Upper lobe of left lung (tissue), 6 donors: ENCODE results near the gene TTC22. TPM values are rescaled to one million over a fixed set of nuclear protein-coding genes. Genes with fewer than 3 reads are reported as not detected.

Experiments used
- ATAC-seq, 2 donors: fragments of 200-7000 bp; cut with Tn5 transposase; one replicate each; pipeline ENCODE4 v1.9.1; 2022; ENCODE audit warnings: mild to moderate bottlenecking in 2 of 2, moderate library complexity in 2 of 2; ENCODE audit not compliant: low FRiP score in 2 of 2
- DNase-seq, 2 donors: peaks; one replicate each; pipeline ENCODE4 v3.0.0-alpha.2; 2019 to 2020
- H3K27ac ChIP-seq, 4 donors: fragments of 200-600 bp; sonication (generic); one replicate each; pipeline ENCODE4 v1.5.1; 2016 to 2019
- H3K27me3 ChIP-seq, 4 donors: fragments of 200-600 bp; sonication (generic); one replicate each; pipeline ENCODE4 v1.5.1; 2017 to 2019
- H3K36me3 ChIP-seq, 4 donors: fragments of 200-600 bp; sonication (generic); one replicate each; pipeline ENCODE4 v1.5.1; 2016 to 2019
- H3K4me1 ChIP-seq, 4 donors: fragments of 200-600 bp; sonication (generic); one replicate each; pipeline ENCODE4 v1.5.1; 2018 to 2019
- H3K4me3 ChIP-seq, 4 donors: fragments of 200-600 bp; sonication (generic); one replicate each; pipeline ENCODE4 v1.5.1; 2017 to 2019; ENCODE audit warnings: mild to moderate bottlenecking in 2 of 4, moderate library complexity in 1 of 4
- H3K9me3 ChIP-seq, 4 donors: fragments of 200-600 bp; sonication (generic); one replicate each; pipeline ENCODE4 v1.5.1; 2018 to 2019
- EP300 ChIP-seq, 4 donors: sonication (generic); formaldehyde crosslinking; IDR thresholded peaks; one replicate each; pipeline ENCODE4 v1.5.1; 2017; ENCODE audit warnings: antibody characterized with exemption in 4 of 4, control low read depth in 2 of 4
- POLR2A ChIP-seq, 4 donors: fragments of 450-650 bp; IDR thresholded peaks; one replicate each; pipeline ENCODE4 v1.5.1; 2016 to 2017; ENCODE audit warnings: antibody characterized with exemption in 4 of 4, mild to moderate bottlenecking in 2 of 4
- POLR2AphosphoS5 ChIP-seq, 2 donors: sonication (generic); formaldehyde crosslinking; IDR thresholded peaks; one replicate each; pipeline ENCODE4 v1.5.1; 2017; ENCODE audit warnings: antibody characterized with exemption in 2 of 2
- WGBS, 2 donors: methylation state at CpG; one replicate each; pipeline ENCODE4 v1.1.5; 2017 to 2018; 5-methylcytosine and 5-hydroxymethylcytosine counted together
- total RNA-seq, 6 donors: library from RNA; depleted of rRNA in 4 of 6; stranded (reverse); fragments of >200 nt in 4 of 6; gene quantifications; one replicate each; pipeline versions ENCODE4 v1.1.0 to v1.2.1, GENCODE V29; 2016 to 2021
- TF ChIP-seq, protein P1 (sequence below), 6 experiments: fragments of 450-650 bp in 4 of 6; fragments of 200-600 bp in 2 of 6; sonication (generic) in 2 of 6; IDR thresholded peaks; one replicate each; pipeline ENCODE4 v1.5.1; 2016 to 2019; ENCODE audit warnings: antibody characterized with exemption in 6 of 6
- donor health status: DM: no; HTN: no; CAD: no; lungs with moderate emphysema.
- donor health status: DM: no; HTN: yes; CAD: no; lungs with severe emphysema.

Gene TTC22
- total RNA-seq, 6 donors from 2014 or later = 6.9 to 15.7 (median 12.1) TPM

DNA sequence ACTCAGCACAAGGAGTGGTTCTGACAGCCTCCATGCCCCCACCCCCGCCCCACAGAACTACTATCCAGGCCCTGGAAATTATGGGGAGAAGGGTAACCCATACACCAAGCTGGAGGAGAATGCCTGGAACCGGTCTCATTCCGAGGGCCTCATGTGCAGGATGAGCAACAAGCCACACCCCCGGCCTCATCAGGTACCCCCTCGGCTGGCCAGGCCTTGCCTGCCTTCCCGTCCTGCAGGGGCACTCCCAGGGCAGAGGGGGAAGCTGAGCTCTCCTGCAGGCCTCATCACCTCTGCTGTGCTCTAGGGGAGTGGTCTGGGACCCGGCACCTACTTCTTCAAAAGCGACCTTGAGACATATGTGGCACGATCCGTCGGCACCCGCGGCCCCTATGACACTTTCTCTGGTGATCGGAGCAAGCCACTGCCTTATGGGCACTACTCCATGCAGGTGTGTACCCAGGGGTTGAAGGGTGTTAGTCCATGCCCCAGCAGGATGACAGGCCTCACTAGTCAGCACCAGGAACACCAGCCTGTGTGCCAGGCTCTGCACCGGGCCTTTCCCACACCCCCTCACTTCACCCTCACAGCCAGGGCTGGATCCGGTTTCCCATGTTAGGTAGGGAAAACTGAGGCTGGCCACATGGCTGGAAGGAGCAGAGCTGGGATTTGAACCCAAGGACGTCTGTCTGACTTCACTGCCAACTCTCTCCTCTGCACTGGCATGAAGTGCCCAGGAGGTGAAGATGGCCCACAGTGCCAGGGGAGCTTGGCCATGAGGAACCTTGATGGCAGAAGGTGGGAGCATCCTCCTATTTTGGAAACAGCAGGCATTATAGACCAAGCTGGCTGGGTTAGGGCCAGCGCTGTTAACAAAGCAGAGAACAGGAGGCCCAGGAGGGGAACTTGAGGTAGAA, 10.9 kb upstream of the TTC22 start:
- no peak for DNase-seq
- 83 to 84% methylated on average over 8 to 18 of the region's 18 CpGs for WGBS, 2 donors

DNA sequence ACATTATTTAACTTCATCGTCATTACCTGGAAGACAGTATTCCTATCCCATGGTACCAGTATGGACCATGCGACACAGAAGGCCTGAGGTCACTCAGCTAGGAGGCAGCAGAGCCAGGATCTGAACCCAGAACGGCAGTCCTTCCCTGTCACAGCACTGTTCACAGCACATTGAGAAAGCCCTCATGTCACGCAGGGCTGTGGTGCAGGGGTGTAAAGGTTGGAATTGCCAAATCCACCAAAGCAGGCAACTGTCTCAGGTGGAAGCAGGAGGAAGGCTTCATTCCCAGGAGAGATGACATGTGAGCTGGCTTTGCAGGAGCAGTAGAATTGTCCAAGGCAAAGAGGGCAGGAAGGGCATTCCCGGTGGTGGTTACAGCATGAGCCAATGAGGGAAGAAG, 9.9 kb upstream of the TTC22 start:
- DNase-seq (no peak), ATAC-seq (no peak)
- H3K4me3 ChIP-seq = no peak overlapping the region
- no peaks in the 10 kb centered on the region for H3K4me1 ChIP-seq
- no peaks in the 10 kb centered on the region for H3K27me3 ChIP-seq
- no peaks in the 10 kb centered on the region for H3K36me3 ChIP-seq
- H3K27ac ChIP-seq = no peak overlapping the region
- TF ChIP-seq EP300 (IDR thresholded peaks at IDR 0.05) (no peak), POLR2AphosphoS5 (IDR thresholded peaks at IDR 0.05) (no peak)
- H3K9me3 ChIP-seq = no peaks in the 10 kb centered on the region
- WGBS, 2 donors = 83 to 90% methylated on average over 5 of the region's 5 CpGs

More for the DNA sequence above, 10.9 kb upstream of the TTC22 start:
- Histone ChIP-seq H3K36me3 (no peaks in the 10 kb centered on the region), H3K9me3 (no peaks in the 10 kb centered on the region), H3K27ac (no peak overlapping the region), H3K4me1 (no peaks in the 10 kb centered on the region), H3K4me3 (no peak overlapping the region), H3K27me3 (no peaks in the 10 kb centered on the region)
- TF ChIP-seq EP300 (IDR thresholded peaks at IDR 0.05) = no peak
- no peak for TF ChIP-seq POLR2A (IDR thresholded peaks at IDR 0.05)
- TF ChIP-seq, protein P1, sequence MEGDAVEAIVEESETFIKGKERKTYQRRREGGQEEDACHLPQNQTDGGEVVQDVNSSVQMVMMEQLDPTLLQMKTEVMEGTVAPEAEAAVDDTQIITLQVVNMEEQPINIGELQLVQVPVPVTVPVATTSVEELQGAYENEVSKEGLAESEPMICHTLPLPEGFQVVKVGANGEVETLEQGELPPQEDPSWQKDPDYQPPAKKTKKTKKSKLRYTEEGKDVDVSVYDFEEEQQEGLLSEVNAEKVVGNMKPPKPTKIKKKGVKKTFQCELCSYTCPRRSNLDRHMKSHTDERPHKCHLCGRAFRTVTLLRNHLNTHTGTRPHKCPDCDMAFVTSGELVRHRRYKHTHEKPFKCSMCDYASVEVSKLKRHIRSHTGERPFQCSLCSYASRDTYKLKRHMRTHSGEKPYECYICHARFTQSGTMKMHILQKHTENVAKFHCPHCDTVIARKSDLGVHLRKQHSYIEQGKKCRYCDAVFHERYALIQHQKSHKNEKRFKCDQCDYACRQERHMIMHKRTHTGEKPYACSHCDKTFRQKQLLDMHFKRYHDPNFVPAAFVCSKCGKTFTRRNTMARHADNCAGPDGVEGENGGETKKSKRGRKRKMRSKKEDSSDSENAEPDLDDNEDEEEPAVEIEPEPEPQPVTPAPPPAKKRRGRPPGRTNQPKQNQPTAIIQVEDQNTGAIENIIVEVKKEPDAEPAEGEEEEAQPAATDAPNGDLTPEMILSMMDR (IDR thresholded peaks at IDR 0.05) = no peak
- TF ChIP-seq POLR2AphosphoS5 (IDR thresholded peaks at IDR 0.05) = no peak
- ATAC-seq = no peak

DNA sequence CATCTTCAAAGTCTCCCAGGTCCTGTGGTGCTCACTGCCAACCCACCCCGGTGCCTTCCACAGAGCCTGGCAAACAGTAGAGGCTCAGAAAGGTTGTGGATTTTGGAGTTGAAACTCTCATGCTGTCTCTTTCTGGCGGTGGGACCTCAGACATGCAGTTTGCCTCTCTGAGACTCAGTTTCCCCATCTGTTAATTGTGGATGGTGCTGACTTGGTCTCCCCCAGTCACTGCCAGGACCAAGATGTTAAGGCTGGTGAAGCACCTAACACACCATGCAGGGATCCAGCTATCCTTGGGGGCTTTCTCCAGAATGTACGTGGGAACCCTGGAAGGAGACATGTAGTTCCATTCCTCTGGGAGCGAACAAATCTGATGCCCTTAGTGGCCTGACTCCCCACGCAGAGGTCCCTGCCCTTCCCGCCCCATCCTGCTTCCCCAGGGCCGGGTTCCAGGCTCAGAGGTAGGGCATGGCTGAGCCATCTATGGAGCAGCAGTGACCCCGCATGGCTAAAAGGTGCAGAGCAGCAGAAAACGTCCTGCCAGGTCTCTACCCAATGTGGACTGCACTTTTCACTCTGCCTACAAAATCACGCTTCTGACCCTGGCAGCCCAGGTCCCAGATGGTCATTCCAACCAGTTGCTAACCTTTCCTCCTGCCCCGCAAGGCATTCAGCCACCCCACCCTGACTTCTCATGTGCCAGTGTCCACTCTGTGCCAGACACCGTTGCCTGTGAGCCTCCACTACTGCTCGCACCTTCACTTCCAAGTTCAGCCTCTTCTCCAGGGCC, 9.2 kb upstream of the TTC22 start:
- 36 to 38% methylated on average over 11 to 12 of the region's 13 CpGs for WGBS, 2 donors
- no peaks in the 10 kb centered on the region for H3K27me3 ChIP-seq
- H3K27ac ChIP-seq = no peak overlapping the region
- DNase-seq (peak in 1 of 2 donors; percentile 59), ATAC-seq (peak; percentile 71 to 85)
- no peaks in the 10 kb centered on the region for H3K36me3 ChIP-seq
- no peak for TF ChIP-seq EP300 (IDR thresholded peaks at IDR 0.05)
- TF ChIP-seq, protein P1 (IDR thresholded peaks at IDR 0.05) = peak; percentile 68 to 88 (median 71)
- H3K4me1 ChIP-seq = no peaks in the 10 kb centered on the region
- H3K9me3 ChIP-seq = no peaks in the 10 kb centered on the region
- no peak overlapping the region for H3K4me3 ChIP-seq

DNA sequence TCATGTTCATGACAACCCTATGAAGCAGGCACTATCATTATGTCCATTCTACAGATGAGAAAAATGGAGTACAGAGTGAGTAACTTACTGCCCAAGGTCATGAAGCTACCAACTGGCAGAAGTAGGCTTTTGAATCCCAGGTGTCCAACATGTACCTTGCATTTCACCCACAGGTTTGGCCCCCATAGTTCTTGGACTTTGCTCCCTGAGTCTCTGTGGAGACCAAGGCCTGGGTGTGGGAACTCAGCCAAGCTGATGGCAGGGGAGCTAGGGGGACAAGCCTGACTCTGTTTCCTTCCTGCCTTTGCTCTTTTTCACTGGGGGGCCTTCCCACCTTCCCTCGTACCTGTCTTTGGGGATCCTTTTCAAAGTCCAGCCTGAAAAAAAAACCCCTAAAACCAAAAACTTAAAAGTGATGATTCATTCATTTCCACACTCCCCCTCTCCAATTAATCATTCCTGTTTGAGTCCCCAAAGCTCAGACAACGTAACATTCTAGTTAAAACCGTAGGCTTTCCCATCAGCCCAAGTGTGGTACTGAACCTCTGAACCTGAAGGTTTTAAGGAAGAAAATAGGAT, 8.5 kb upstream of the TTC22 start:
- DNase-seq = no peak

More for the DNA sequence above, 8.5 kb upstream of the TTC22 start:
- H3K4me3 ChIP-seq = no peak overlapping the region
- no peaks in the 10 kb centered on the region for H3K9me3 ChIP-seq
- no peak for ATAC-seq
- no peak overlapping the region for H3K27ac ChIP-seq
- TF ChIP-seq, protein P1 (IDR thresholded peaks at IDR 0.05) = no peak
- H3K27me3 ChIP-seq = no peaks in the 10 kb centered on the region
- no peaks in the 10 kb centered on the region for H3K36me3 ChIP-seq
- no peaks in the 10 kb centered on the region for H3K4me1 ChIP-seq
- 39 to 59% methylated on average over 3 of the region's 3 CpGs for WGBS, 2 donors
